Thymus (tissue), 11 donors: ENCODE data around the gene ZNF579. TPM values are rescaled to one million over a fixed set of nuclear protein-coding genes. Genes with fewer than 3 reads are reported as not detected.
"Not testable (repeated sequence)": the region's sequence is repeated elsewhere in the genome, so short reads cannot be mapped to it uniquely, and the experiment has no call there.

Experiments used
- DNase-seq, 9 donors: peaks; one replicate each; pipeline ENCODE4 v3.0.0-alpha.2; 2013; ENCODE audit warnings: low spot score in 9 of 9, low read depth in 6 of 9, missing footprints in 1 of 9
- H3K27ac ChIP-seq, 2 donors: one replicate each; pipeline ENCODE4 v1.5.1; 2013; ENCODE audit warnings: control low read depth in 1 of 2, low read depth in 1 of 2, low read length in 1 of 2, mild to moderate bottlenecking in 1 of 2, moderate library complexity in 1 of 2
- H3K27me3 ChIP-seq, 2 donors: one replicate each; pipeline ENCODE4 v1.5.1; 2013; ENCODE audit warnings: low read length in 1 of 2; ENCODE audit not compliant: control insufficient read depth in 2 of 2, insufficient read depth in 1 of 2
- H3K36me3 ChIP-seq, 2 donors: one replicate each; pipeline ENCODE4 v1.5.1; 2013; ENCODE audit warnings: low read length in 1 of 2, mild to moderate bottlenecking in 1 of 2, moderate library complexity in 1 of 2; ENCODE audit not compliant: control insufficient read depth in 2 of 2, insufficient read depth in 2 of 2
- H3K4me1 ChIP-seq, 2 donors: one replicate each; pipeline ENCODE4 v1.5.1; 2013; ENCODE audit warnings: low read length in 2 of 2; ENCODE audit not compliant: control insufficient read depth in 2 of 2, insufficient read depth in 2 of 2
- H3K4me3 ChIP-seq, 2 donors: one replicate each; pipeline ENCODE4 v1.5.1; 2013; ENCODE audit warnings: low read length in 2 of 2, control low read depth in 1 of 2, mild to moderate bottlenecking in 1 of 2
- H3K9me3 ChIP-seq, 2 donors: one replicate each; pipeline ENCODE4 v1.5.1; 2013; ENCODE audit warnings: low read length in 1 of 2, mild to moderate bottlenecking in 1 of 2; ENCODE audit not compliant: control insufficient read depth in 2 of 2, insufficient read depth in 1 of 2
- WGBS: extraction: QIAGEN DNeasy Blood & Tissue Kit; methylation state at CpG from one replicate; pipeline ENCODE4 v1.1.7; 2013; 5-methylcytosine and 5-hydroxymethylcytosine counted together
- polyA plus RNA-seq: library from polyadenylated mRNA; stranded (reverse); fragments of 200-250 nt; gene quantifications from one replicate; pipeline ENCODE4 v1.2.3, GENCODE V29; 2013
- total RNA-seq: library from RNA; stranded (reverse); fragments of 120-200 nt; gene quantifications from one replicate; pipeline ENCODE4 v1.2.4, GENCODE V29; 2013
- donor health status: healthy.

ZNF579 gene
- total and polyA plus RNA-seq, 2 donors = 2.3 to 5.5 TPM

GRCh38 chr19:55535173-55535964 is 45.3 kb downstream of the ZNF579 start:
- 92% methylated on average over 12 of the region's 12 CpGs for WGBS
- Histone ChIP-seq H3K4me3 (no peak overlapping the region), H3K27me3 (no peaks in the 10 kb centered on the region), H3K27ac (no peak overlapping the region), H3K4me1 (no peaks in the 10 kb centered on the region), H3K36me3 (no peaks in the 10 kb centered on the region), H3K9me3 (peaks cover 0 to 1% of the 10 kb centered on the region in 2 donors)
- no peak for DNase-seq

DNA sequence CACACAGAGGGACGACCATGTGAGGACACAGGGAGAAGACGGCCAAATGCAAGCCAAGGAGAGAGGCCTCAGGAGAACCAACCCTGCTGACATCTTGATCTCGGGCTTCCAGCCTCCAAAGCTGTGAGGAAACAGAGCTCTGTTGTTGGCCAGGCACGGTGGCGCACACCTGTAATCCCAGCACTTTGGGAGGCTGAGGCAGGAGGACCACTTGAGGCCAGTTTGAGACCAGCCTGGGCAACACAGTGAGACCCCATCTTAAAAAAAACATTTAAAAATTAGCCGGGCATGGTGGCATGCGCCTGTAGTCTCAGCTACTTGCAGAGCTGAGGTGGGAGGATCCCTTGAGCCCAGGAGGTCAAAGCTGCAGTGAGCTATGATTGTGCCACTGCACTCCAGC is 46.4 kb downstream of the ZNF579 start:
- H3K36me3 ChIP-seq, H3K27ac ChIP-seq, H3K4me3 ChIP-seq, H3K27me3 ChIP-seq, H3K4me1 ChIP-seq, H3K9me3 ChIP-seq, DNase-seq: not testable (repeated sequence)
- 96% methylated on average over 7 of the region's 7 CpGs for WGBS

GRCh38 chr19:55530996-55531395 is 49.7 kb downstream of the ZNF579 start:
- DNase-seq = no peak
- H3K27me3 ChIP-seq = peaks cover 0 to 9% of the 10 kb centered on the region in 2 donors
- H3K27ac ChIP-seq = no peak overlapping the region
- no peak overlapping the region for H3K4me3 ChIP-seq
- H3K4me1 ChIP-seq = no peaks in the 10 kb centered on the region
- WGBS = 96% methylated on average over 26 of the region's 26 CpGs
- no peaks in the 10 kb centered on the region for H3K36me3 ChIP-seq
- peaks cover 0 to 1% of the 10 kb centered on the region in 2 donors for H3K9me3 ChIP-seq

DNA sequence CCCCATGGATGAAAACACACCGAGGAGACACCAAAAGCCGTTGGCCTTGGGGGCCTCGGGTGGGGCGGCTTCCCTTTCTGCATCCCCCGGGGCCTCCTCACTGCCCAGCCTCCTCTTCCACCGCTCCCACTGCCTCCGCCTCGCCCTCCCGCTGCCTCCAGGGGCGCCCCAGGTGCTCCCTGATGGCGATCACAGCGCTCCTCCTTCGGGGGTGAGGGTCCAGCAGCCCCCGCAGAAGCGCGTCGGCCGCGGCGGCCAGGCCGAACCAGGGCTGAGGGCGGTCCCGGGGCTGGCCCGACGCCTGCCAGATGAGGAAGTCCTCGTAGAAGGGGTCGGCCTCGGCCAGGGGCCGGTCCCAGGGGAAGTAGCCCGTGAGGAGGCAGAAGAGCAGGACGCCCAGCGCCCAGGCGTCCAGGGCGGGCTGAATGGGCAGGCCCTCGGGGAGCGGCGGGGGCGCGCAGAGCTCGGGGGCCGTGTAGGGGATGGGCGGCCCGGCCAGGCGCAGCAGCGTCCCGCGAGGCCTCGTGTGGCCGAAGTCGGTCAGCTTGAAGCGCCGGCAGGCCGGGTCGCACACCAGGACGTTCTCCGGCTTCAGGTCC is 50.9 kb downstream of the ZNF579 start:
- DNase-seq = no peak
- H3K36me3 ChIP-seq = no peaks in the 10 kb centered on the region
- WGBS = 93% methylated on average over 56 of the region's 56 CpGs

GRCh38 chr19:55528030-55528803 is 52.4 kb downstream of the ZNF579 start:
- H3K27ac ChIP-seq = no peak overlapping the region

More for the DNA sequence above, 50.9 kb downstream of the ZNF579 start:
- Histone ChIP-seq H3K9me3 (peaks cover 0 to 1% of the 10 kb centered on the region in 2 donors), H3K4me3 (no peak overlapping the region), H3K27ac (no peak overlapping the region), H3K4me1 (no peaks in the 10 kb centered on the region), H3K27me3 (peaks cover 0 to 9% of the 10 kb centered on the region in 2 donors)

DNA sequence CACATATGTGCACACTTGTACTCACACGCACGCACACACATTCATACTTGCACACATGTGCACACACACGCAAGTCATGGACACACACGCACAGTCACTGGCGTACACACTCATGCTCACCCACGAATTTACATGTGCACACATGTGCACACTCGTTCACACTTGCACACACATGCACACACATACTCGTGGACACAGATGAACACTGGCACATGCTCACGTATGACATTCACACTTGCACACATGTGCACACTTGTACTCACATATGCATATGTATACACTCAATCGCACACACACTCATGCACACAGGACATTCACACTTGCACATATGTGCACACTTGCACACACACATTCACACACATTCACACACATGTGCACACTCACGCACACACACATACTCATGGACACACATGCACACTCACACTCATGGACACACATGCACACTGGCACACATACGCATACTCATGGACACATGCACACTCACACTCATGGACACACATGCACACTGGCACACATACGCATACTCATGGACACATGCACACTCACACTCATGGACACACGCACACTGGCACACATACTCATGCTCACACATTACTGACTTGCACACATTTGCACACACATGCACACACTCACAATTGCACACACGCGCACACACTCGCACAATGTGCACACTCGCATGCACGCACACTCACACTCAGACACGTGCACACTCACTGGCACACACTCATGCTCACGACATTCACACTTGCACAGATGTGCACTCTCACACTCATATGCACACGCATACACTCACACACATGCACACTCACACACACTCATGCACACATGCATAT is 53.2 kb downstream of the ZNF579 start:
- Histone ChIP-seq H3K9me3 (peaks cover 0 to 1% of the 10 kb centered on the region in 2 donors), H3K4me3 (no peak overlapping the region), H3K27ac (no peak overlapping the region), H3K36me3 (no peaks in the 10 kb centered on the region), H3K27me3 (peaks cover 0 to 9% of the 10 kb centered on the region in 2 donors), H3K4me1 (no peaks in the 10 kb centered on the region)
- WGBS = 91% methylated on average over 22 of the region's 22 CpGs
- DNase-seq = no peak

More at GRCh38 chr19:55528030-55528803, 52.4 kb downstream of the ZNF579 start:
- Histone ChIP-seq H3K4me3 (no peak overlapping the region), H3K4me1 (no peaks in the 10 kb centered on the region), H3K27me3 (peaks cover 0 to 9% of the 10 kb centered on the region in 2 donors), H3K36me3 (no peaks in the 10 kb centered on the region), H3K9me3 (peaks cover 0 to 1% of the 10 kb centered on the region in 2 donors)
- WGBS = 81% methylated on average over 15 of the region's 15 CpGs
- no peak for DNase-seq

Other genes with a start within 250 kb of the ZNF579 start
- gene KMT5C, start 241.0 kb downstream of the ZNF579 start, total RNA-seq = 7.7 TPM
- gene KMT5C, start 241.0 kb downstream of the ZNF579 start, polyA plus RNA-seq = 23.5 TPM
- 2.6 TPM for gene COX6B2, start 226.1 kb downstream of the ZNF579 start, total RNA-seq
- 40.4 TPM for gene COX6B2, start 226.1 kb downstream of the ZNF579 start, polyA plus RNA-seq
- gene GARIN5B, start 217.6 kb downstream of the ZNF579 start, total RNA-seq = not detected
- gene GARIN5B, start 217.6 kb downstream of the ZNF579 start, polyA plus RNA-seq = 0.05 TPM
- 0.38 TPM for gene IL11, start 210.4 kb downstream of the ZNF579 start, total RNA-seq
- gene IL11, start 210.4 kb downstream of the ZNF579 start, polyA plus RNA-seq = 1.5 TPM
- 0.14 TPM for gene TMEM190, start 204.0 kb downstream of the ZNF579 start, total RNA-seq
- 3.4 TPM for gene TMEM190, start 204.0 kb downstream of the ZNF579 start, polyA plus RNA-seq
- 2.5 TPM for gene TMEM238, start 196.6 kb downstream of the ZNF579 start, total RNA-seq
- gene TMEM238, start 196.6 kb downstream of the ZNF579 start, polyA plus RNA-seq = 0.23 TPM
- 667 TPM for gene RPL28, start 194.9 kb downstream of the ZNF579 start, total RNA-seq
- gene RPL28, start 194.9 kb downstream of the ZNF579 start, polyA plus RNA-seq = 2,578 TPM
- gene UBE2S, start 173.1 kb downstream of the ZNF579 start, total RNA-seq = 120 TPM
- 14.6 TPM for gene UBE2S, start 173.1 kb downstream of the ZNF579 start, polyA plus RNA-seq
- 0.05 TPM for gene SHISA7, start 137.5 kb downstream of the ZNF579 start, total RNA-seq
- 0.11 TPM for gene SHISA7, start 137.5 kb downstream of the ZNF579 start, polyA plus RNA-seq
- 26.4 TPM for gene ISOC2, start 119.2 kb downstream of the ZNF579 start, total RNA-seq
- 24.8 TPM for gene ISOC2, start 119.2 kb downstream of the ZNF579 start, polyA plus RNA-seq
- gene C19orf85, start 116.1 kb downstream of the ZNF579 start, total RNA-seq = not detected
- gene C19orf85, start 116.1 kb downstream of the ZNF579 start, polyA plus RNA-seq = not detected
- 1.1 TPM for gene ZNF628, start 104.2 kb downstream of the ZNF579 start, total RNA-seq
- 4.8 TPM for gene ZNF628, start 104.2 kb downstream of the ZNF579 start, polyA plus RNA-seq
- gene NAT14, start 95.7 kb downstream of the ZNF579 start, total RNA-seq = 116 TPM
- 58.2 TPM for gene NAT14, start 95.7 kb downstream of the ZNF579 start, polyA plus RNA-seq
- gene SSC5D, start 92.4 kb downstream of the ZNF579 start, total RNA-seq = 0.80 TPM
- gene SSC5D, start 92.4 kb downstream of the ZNF579 start, polyA plus RNA-seq = 1.8 TPM
- gene SBK2, start 43.7 kb downstream of the ZNF579 start, total RNA-seq = not detected
- gene SBK2, start 43.7 kb downstream of the ZNF579 start, polyA plus RNA-seq = not detected
- not detected for gene SBK3, start 35.3 kb downstream of the ZNF579 start, total RNA-seq
- gene SBK3, start 35.3 kb downstream of the ZNF579 start, polyA plus RNA-seq = 0.11 TPM
- gene FIZ1, start 18.7 kb upstream of the ZNF579 start, total RNA-seq = 4.6 TPM
- gene FIZ1, start 18.7 kb upstream of the ZNF579 start, polyA plus RNA-seq = 11.9 TPM
- gene ZNF524, start 19.4 kb upstream of the ZNF579 start, total RNA-seq = 13.3 TPM
- gene ZNF524, start 19.4 kb upstream of the ZNF579 start, polyA plus RNA-seq = 25.0 TPM
- 0.85 TPM for gene ZNF865, start 24.8 kb upstream of the ZNF579 start, total RNA-seq
- gene ZNF865, start 24.8 kb upstream of the ZNF579 start, polyA plus RNA-seq = 7.2 TPM
- gene ZNF784, start 43.7 kb upstream of the ZNF579 start, total RNA-seq = 2.7 TPM
- 5.4 TPM for gene ZNF784, start 43.7 kb upstream of the ZNF579 start, polyA plus RNA-seq
- gene ZNF580, start 60.2 kb upstream of the ZNF579 start, total RNA-seq = 6.4 TPM
- gene ZNF580, start 60.2 kb upstream of the ZNF579 start, polyA plus RNA-seq = 32.9 TPM
- 19.0 TPM for gene ZNF581, start 62.8 kb upstream of the ZNF579 start, total RNA-seq
- gene ZNF581, start 62.8 kb upstream of the ZNF579 start, polyA plus RNA-seq = 22.9 TPM
- 6.2 TPM for gene CCDC106, start 67.4 kb upstream of the ZNF579 start, total RNA-seq
- gene CCDC106, start 67.4 kb upstream of the ZNF579 start, polyA plus RNA-seq = 17.2 TPM
- gene U2AF2, start 74.2 kb upstream of the ZNF579 start, total RNA-seq = 137 TPM
- gene U2AF2, start 74.2 kb upstream of the ZNF579 start, polyA plus RNA-seq = 123 TPM
- gene EPN1, start 94.4 kb upstream of the ZNF579 start, total RNA-seq = 9.9 TPM
- 34.6 TPM for gene EPN1, start 94.4 kb upstream of the ZNF579 start, polyA plus RNA-seq
- not detected for gene NLRP9, start 157.6 kb upstream of the ZNF579 start, total RNA-seq
- gene NLRP9, start 157.6 kb upstream of the ZNF579 start, polyA plus RNA-seq = 0.02 TPM
- gene RFPL4A, start 178.2 kb upstream of the ZNF579 start, total RNA-seq = 0.33 TPM
- 0.23 TPM for gene RFPL4A, start 178.2 kb upstream of the ZNF579 start, polyA plus RNA-seq
- 0.28 TPM for gene RFPL4AL1, start 188.3 kb upstream of the ZNF579 start, total RNA-seq
- gene RFPL4AL1, start 188.3 kb upstream of the ZNF579 start, polyA plus RNA-seq = 0.05 TPM